Adrenal gland (tissue), 12 donors: ENCODE results near the gene GAMT. TPM values are rescaled to one million over a fixed set of nuclear protein-coding genes. Genes with fewer than 3 reads are reported as not detected.

Experiments used
- DNase-seq, 7 donors: peaks; one replicate each; pipeline ENCODE4 v3.0.0-alpha.2; 2019 to 2020
- H3K27ac ChIP-seq, 5 donors: fragments of 200-600 bp; sonication (generic) in 4 of 5; 1 replicate in 3 of 5; 2 replicates in 2 of 5; pipeline versions ENCODE4 v1.5.1 to v1.8.0; 2016 to 2020; ENCODE audit warnings: mild to moderate bottlenecking in 1 of 5
- H3K27me3 ChIP-seq: fragments of 200-600 bp; 2 replicates; pipeline ENCODE4 v1.8.0; 2021
- H3K36me3 ChIP-seq, 2 donors: fragments of 200-600 bp; replicated peaks in 1 of 2; 1 replicate in 1 of 2; 2 replicates in 1 of 2; pipeline versions ENCODE4 v1.5.1 to v1.8.0; 2018 to 2022
- H3K4me1 ChIP-seq, 2 donors: fragments of 200-600 bp; replicated peaks in 1 of 2; 1 replicate in 1 of 2; 2 replicates in 1 of 2; pipeline versions ENCODE4 v1.5.1 to v1.8.0; 2018 to 2021
- H3K4me3 ChIP-seq, 4 donors: fragments of 200-600 bp; sonication (generic) in 3 of 4; one replicate each; pipeline ENCODE4 v1.5.1; 2016 to 2018
- H3K9me3 ChIP-seq, 3 donors: fragments of 200-600 bp; sonication (generic) in 1 of 3; replicated peaks in 1 of 3; 1 replicate in 2 of 3; 2 replicates in 1 of 3; pipeline versions ENCODE4 v1.5.1 to v1.8.0; 2016 to 2021
- POLR2A ChIP-seq, 2 donors: fragments of 450-650 bp; IDR thresholded peaks; one replicate each; pipeline ENCODE4 v1.6.1; 2017; ENCODE audit warnings: antibody characterized with exemption in 2 of 2, mild to moderate bottlenecking in 2 of 2, moderate library complexity in 1 of 2
- WGBS, 4 donors: extraction: QIAGEN DNeasy Blood & Tissue Kit in 2 of 4; methylation state at CpG; one replicate each; pipeline versions ENCODE4 v1.1.5 to v1.1.7; 2013 to 2017; 5-methylcytosine and 5-hydroxymethylcytosine counted together
- intact Hi-C, 2 donors: fragments of 100-400 bp; cut with DNase I; formaldehyde crosslinking; loops; one replicate each; pipeline versions ENCODE4 v1.14.1 to v1.15.0; 2022 to 2023
- polyA plus RNA-seq, 3 donors: library from polyadenylated mRNA; stranded (reverse); fragments of 200-250 nt in 2 of 3; fragments of 350-450 nt in 1 of 3; fragmentation: Illumina TruSeq in 1 of 3; extraction: RNeasy Lipid Tissue Mini Kit (QIAGEN cat#74804) in 1 of 3; gene quantifications; one replicate each; pipeline ENCODE4 v1.2.3, GENCODE V29; 2013 to 2014
- total RNA-seq, 9 donors: library from RNA; depleted of rRNA in 4 of 9; stranded (reverse); fragments of >200 nt in 4 of 9; fragments of 120-200 nt in 1 of 9; fragmentation: NEBNext Ultra II Directional in 1 of 9; extraction: Animal tissue kit (Norgen Biotek cat#: 25700) in 1 of 9; gene quantifications; one replicate each; pipeline versions ENCODE4 v1.1.0 to v1.2.4, GENCODE V29; 2013 to 2023
- TF ChIP-seq, protein P1 (sequence below), 6 experiments: fragments of 450-650 bp in 4 of 6; fragments of 200-600 bp in 2 of 6; sonication (generic) in 1 of 6; IDR thresholded peaks; 1 replicate in 5 of 6; 2 replicates in 1 of 6; pipeline versions ENCODE4 v1.5.1 to v1.8.0; 2016 to 2021; ENCODE audit warnings: antibody characterized with exemption in 6 of 6, mild to moderate bottlenecking in 2 of 6, moderate library complexity in 1 of 6
- donor health status: healthy with polysubstance abuse.
- donor health status: Bipolar disorder and iron deficiency.
- donor health status: DM: yes; HTN: yes; CAD: no.
- donor health status: DM: no; HTN: no; CAD: no.
- donor health status: DM: no; HTN: no; CAD: no.
- donor health status: DM: yes; HTN: yes; CAD: no.

Gene GAMT
- total and polyA plus RNA-seq, 12 donors, result 7.4 to 96.9 (median 36.3) TPM

DNA sequence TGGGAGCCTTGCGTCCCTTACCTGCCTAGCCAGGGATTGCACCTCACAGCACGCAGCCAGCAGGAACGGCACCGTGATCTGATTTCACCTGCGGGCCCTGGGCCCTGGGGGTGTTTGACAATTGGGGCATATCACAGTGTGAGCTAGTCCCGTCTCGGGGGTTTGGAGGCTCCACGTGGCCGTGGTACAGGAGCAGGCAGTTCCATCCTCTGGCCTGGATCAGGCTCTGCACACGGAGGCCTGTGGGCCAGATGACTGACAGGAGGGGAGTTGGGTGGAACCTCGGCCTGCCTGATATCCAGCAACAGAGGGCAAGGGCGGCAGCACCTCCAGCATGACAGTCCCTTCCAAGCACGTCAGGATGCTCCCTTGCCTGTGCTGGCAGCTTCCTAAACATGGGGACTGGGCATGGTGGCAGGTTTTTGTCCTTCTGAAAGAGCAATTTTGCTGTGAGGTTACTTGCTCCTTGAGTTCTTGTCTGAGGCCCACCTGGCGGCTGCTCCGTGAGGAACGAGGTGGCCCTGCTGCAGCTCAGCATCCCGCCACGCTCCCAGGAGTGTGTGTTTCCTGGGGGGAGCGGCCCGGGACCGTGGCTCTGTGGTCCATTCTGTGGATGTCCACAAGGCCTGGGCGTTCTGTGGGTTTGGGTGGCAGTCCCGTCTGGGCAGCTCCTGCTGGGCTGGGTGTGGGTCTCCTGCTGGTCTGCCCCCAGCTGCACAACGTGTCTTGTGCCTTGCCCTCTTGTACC, 30.6 kb upstream of the GAMT start:
- no peaks in the 10 kb centered on the region for H3K27me3 ChIP-seq
- peaks cover 0 to 77% of the 10 kb centered on the region in 2 donors for H3K36me3 ChIP-seq
- intact Hi-C loops, result loop anchor here in 1 of 2 donors (10.0 kb wide), 1 partner anchor 157 kb away; the partner anchor contains the start of gene FAM174C
- DNase-seq, result no peak
- H3K4me1 ChIP-seq, result peaks cover 8 to 14% of the 10 kb centered on the region in 2 donors
- no peaks in the 10 kb centered on the region for H3K9me3 ChIP-seq
- no peak overlapping the region for H3K27ac ChIP-seq
- H3K4me3 ChIP-seq, result no peak overlapping the region
- TF ChIP-seq POLR2A (IDR thresholded peaks at IDR 0.05), result no peak
- TF ChIP-seq, protein P1, sequence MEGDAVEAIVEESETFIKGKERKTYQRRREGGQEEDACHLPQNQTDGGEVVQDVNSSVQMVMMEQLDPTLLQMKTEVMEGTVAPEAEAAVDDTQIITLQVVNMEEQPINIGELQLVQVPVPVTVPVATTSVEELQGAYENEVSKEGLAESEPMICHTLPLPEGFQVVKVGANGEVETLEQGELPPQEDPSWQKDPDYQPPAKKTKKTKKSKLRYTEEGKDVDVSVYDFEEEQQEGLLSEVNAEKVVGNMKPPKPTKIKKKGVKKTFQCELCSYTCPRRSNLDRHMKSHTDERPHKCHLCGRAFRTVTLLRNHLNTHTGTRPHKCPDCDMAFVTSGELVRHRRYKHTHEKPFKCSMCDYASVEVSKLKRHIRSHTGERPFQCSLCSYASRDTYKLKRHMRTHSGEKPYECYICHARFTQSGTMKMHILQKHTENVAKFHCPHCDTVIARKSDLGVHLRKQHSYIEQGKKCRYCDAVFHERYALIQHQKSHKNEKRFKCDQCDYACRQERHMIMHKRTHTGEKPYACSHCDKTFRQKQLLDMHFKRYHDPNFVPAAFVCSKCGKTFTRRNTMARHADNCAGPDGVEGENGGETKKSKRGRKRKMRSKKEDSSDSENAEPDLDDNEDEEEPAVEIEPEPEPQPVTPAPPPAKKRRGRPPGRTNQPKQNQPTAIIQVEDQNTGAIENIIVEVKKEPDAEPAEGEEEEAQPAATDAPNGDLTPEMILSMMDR (IDR thresholded peaks at IDR 0.05), result no peak
- WGBS, 4 donors, result 84 to 94% (median 91%) methylated on average over 12 to 24 of the region's 24 CpGs

DNA sequence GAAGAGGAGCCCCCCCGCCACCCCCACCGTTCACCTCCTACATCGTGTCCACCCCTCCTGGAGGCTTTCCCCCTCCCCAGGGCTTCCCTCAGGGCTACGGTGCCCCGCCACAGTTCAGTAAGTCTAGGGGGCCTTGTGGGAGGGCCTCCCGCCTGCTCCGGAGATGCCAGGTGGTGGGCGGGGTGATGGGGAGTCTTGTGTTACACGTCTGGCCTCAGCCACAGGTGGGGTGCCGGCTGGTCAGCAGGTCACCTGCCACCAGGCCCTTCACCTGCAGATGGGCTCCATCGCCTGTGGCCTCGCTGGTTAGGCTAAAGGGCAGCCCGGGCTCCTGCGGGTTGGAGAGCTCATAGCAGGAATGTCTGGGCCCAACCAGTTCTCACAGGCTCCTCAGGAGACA, 28.9 kb upstream of the GAMT start:
- Histone ChIP-seq H3K27ac (peak overlapping the region in 4 of 5 donors; percentile 7 to 72 (median 42)), H3K9me3 (no peaks in the 10 kb centered on the region), H3K36me3 (peaks cover 0 to 82% of the 10 kb centered on the region in 2 donors), H3K4me1 (peaks cover 8 to 16% of the 10 kb centered on the region in 2 donors), H3K4me3 (no peak overlapping the region), H3K27me3 (no peaks in the 10 kb centered on the region)
- DNase-seq, result no peak
- TF ChIP-seq POLR2A (IDR thresholded peaks at IDR 0.05), result no peak
- TF ChIP-seq, protein P1 (IDR thresholded peaks at IDR 0.05), result no peak
- WGBS, 4 donors, result 86 to 93% (median 92%) methylated on average over 2 to 14 of the region's 14 CpGs
- intact Hi-C loops, result loop anchor here in 1 of 2 donors (10.0 kb wide), 1 partner anchor 155 kb away; the partner anchor contains the start of gene FAM174C

DNA sequence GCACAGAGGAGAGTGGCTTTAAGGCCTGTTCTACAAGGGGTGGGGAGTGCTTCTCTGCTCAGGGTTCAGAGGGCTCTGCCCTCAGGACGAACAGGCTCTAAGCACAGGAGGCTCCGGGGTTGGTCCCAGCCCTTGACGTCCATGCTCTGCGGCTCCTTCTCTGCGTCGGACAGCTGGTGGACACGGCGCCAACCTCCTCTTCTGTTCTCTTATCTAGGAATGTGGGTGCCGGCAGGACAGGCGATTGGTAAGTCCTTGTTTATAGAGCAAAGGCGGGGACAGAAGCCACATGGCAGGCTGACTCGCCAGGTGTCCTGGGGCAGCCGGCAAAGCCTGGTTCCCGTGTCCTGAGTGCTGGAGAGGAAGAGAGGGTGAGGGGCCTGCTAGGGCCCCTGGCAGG, 28.4 kb upstream of the GAMT start:
- Histone ChIP-seq H3K36me3 (peaks cover 0 to 83% of the 10 kb centered on the region in 2 donors), H3K27ac (peak overlapping the region in 4 of 5 donors; percentile 24 to 72 (median 49)), H3K9me3 (no peaks in the 10 kb centered on the region), H3K4me1 (peaks cover 8 to 21% of the 10 kb centered on the region in 2 donors), H3K27me3 (no peaks in the 10 kb centered on the region), H3K4me3 (no peak overlapping the region)
- TF ChIP-seq POLR2A (IDR thresholded peaks at IDR 0.05), result peak in 1 of 2 donors; percentile 24
- TF ChIP-seq, protein P1 (IDR thresholded peaks at IDR 0.05), result no peak
- DNase-seq, result peak in 6 of 7 donors; percentile 76 to 93 (median 88)
- intact Hi-C loops, result loop anchor here in 1 of 2 donors (10.0 kb wide), 1 partner anchor 155 kb away; the partner anchor contains the start of gene FAM174C
- WGBS, 4 donors, result 51 to 73% (median 62%) methylated on average over 9 to 14 of the region's 14 CpGs

DNA sequence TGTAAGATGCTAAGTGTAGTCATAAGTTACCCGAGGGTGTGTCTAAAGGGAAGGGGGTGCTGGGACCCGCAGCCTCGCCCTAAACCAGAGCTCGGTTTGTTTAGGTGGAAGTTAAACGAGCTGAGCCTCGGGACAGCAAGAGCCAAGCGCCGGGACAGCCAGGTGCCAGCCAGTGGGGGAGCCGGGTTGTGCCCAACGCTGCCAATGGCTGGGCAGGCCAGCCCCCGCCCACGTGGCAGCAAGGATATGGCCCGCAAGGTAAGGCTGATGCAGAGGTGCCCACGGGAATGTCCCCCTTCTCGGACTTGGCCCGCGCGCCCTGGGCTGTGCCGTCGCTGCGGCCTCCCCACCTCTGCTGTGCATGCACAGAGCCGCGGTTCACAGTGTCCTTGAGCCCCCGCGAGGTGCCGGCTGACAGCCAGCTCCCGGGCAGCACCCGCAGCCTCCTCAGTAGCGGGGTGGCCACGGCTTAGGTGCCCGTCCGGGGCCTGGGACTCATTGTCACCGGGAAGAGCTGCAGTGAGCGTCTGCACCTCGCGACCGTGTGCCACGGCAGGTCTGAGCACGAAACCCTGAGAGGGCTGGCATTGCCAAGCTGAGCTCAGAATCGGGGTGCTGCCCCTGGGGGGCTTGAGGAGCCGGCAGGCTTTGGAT, 27.5 kb upstream of the GAMT start:
- Histone ChIP-seq H3K4me3 (no peak overlapping the region), H3K9me3 (no peaks in the 10 kb centered on the region), H3K4me1 (peaks cover 8 to 24% of the 10 kb centered on the region in 2 donors), H3K27ac (peak overlapping the region in 3 of 5 donors; percentile 38 to 72 (median 60)), H3K27me3 (no peaks in the 10 kb centered on the region), H3K36me3 (peaks cover 0 to 81% of the 10 kb centered on the region in 2 donors)
- intact Hi-C loops, result no loop called here
- WGBS, 4 donors, result 58 to 79% (median 65%) methylated on average over 8 to 41 of the region's 41 CpGs
- peak in 3 of 7 donors; percentile 52 to 73 (median 70) for DNase-seq
- TF ChIP-seq POLR2A (IDR thresholded peaks at IDR 0.05), result no peak
- TF ChIP-seq, protein P1 (IDR thresholded peaks at IDR 0.05), result no peak
